Osteocyte (in vitro differentiated cells): ENCODE data around the gene CDK5RAP2. TPM values are rescaled to one million over a fixed set of nuclear protein-coding genes. Genes with fewer than 3 reads are reported as not detected.
"Not testable (repeated sequence)": the region's sequence is repeated elsewhere in the genome, so short reads cannot be mapped to it uniquely, and the experiment has no call there.

Experiments used
- DNase-seq: peaks from one replicate; pipeline ENCODE4 v3.0.0; 2021; ENCODE audit warnings: mixed read lengths; ENCODE audit not compliant: unreplicated experiment; ENCODE audit errors: extremely low spot score
- H3K27ac Mint-ChIP-seq: one replicate; pipeline ENCODE4 v1.8.0; 2021; ENCODE audit warnings: mild to moderate bottlenecking, mixed read lengths; ENCODE audit not compliant: unreplicated experiment
- H3K27me3 Mint-ChIP-seq: one replicate; pipeline ENCODE4 v1.8.0; 2021; ENCODE audit warnings: mixed read lengths; ENCODE audit not compliant: unreplicated experiment
- H3K36me3 Mint-ChIP-seq: one replicate; pipeline ENCODE4 v1.8.0; 2021; ENCODE audit warnings: mixed read lengths; ENCODE audit not compliant: unreplicated experiment
- H3K4me1 Mint-ChIP-seq: one replicate; pipeline ENCODE4 v1.8.0; 2021; ENCODE audit warnings: mixed read lengths; ENCODE audit not compliant: unreplicated experiment
- H3K4me3 Mint-ChIP-seq: one replicate; pipeline ENCODE4 v1.8.0; 2021; ENCODE audit warnings: mild to moderate bottlenecking, moderate library complexity, mixed read lengths; ENCODE audit not compliant: unreplicated experiment
- H3K9me3 Mint-ChIP-seq: one replicate; pipeline ENCODE4 v1.8.0; 2021; ENCODE audit warnings: mixed read lengths; ENCODE audit not compliant: unreplicated experiment
- CTCF ChIP-seq: fragments of 200-600 bp; sonication (generic); IDR thresholded peaks from 2 replicates; pipeline ENCODE4 v1.5.0; 2021; ENCODE audit warnings: antibody characterized with exemption, mild to moderate bottlenecking, moderate library complexity
- total RNA-seq: library from RNA; stranded (reverse); gene quantifications from 2 replicates; pipeline ENCODE4 v1.2.1, GENCODE V29; 2021

CDK5RAP2 gene
- total RNA-seq, 1 donor from 2014 or later, result 48.7 TPM

- TF ChIP-seq CTCF, result no peak
- H3K4me1 Mint-ChIP-seq, result no peaks in the 10 kb centered on the region
- no peak for DNase-seq
- no peaks in the 10 kb centered on the region for H3K27me3 Mint-ChIP-seq
- H3K4me3 Mint-ChIP-seq, result no peak overlapping the region
- H3K36me3 Mint-ChIP-seq, result peaks cover 19% of the 10 kb centered on the region
- H3K27ac Mint-ChIP-seq, result no peak overlapping the region
- H3K9me3 Mint-ChIP-seq, result no peaks in the 10 kb centered on the region
Measured at GRCh38 chr9:120559546-120559945, 20.4 kb downstream of the CDK5RAP2 start.

GRCh38 chr9:120558454-120558853 is 21.5 kb downstream of the CDK5RAP2 start:
- DNase-seq, result no peak
- H3K9me3 Mint-ChIP-seq, result no peaks in the 10 kb centered on the region
- H3K27ac Mint-ChIP-seq, result no peak overlapping the region
- peaks cover 15% of the 10 kb centered on the region for H3K36me3 Mint-ChIP-seq
- no peaks in the 10 kb centered on the region for H3K4me1 Mint-ChIP-seq
- H3K4me3 Mint-ChIP-seq, result no peak overlapping the region
- no peaks in the 10 kb centered on the region for H3K27me3 Mint-ChIP-seq
- no peak for TF ChIP-seq CTCF

- H3K27ac Mint-ChIP-seq, result no peak overlapping the region
- H3K27me3 Mint-ChIP-seq, result no peaks in the 10 kb centered on the region
- no peak for DNase-seq
- no peaks in the 10 kb centered on the region for H3K4me1 Mint-ChIP-seq
- no peak for TF ChIP-seq CTCF
- H3K4me3 Mint-ChIP-seq, result no peak overlapping the region
- peaks cover 12% of the 10 kb centered on the region for H3K36me3 Mint-ChIP-seq
- no peaks in the 10 kb centered on the region for H3K9me3 Mint-ChIP-seq
Measured at GRCh38 chr9:120557205-120557604, 22.8 kb downstream of the CDK5RAP2 start.

- Mint-ChIP-seq H3K27me3 (no peaks in the 10 kb centered on the region), H3K4me1 (no peaks in the 10 kb centered on the region), H3K9me3 (no peaks in the 10 kb centered on the region), H3K36me3 (peaks cover 8% of the 10 kb centered on the region), H3K27ac (no peak overlapping the region), H3K4me3 (no peak overlapping the region)
- DNase-seq, result no peak
- TF ChIP-seq CTCF, result no peak
Measured at GRCh38 chr9:120556775-120557174, 23.2 kb downstream of the CDK5RAP2 start.

GRCh38 chr9:120555839-120556238 is 24.1 kb downstream of the CDK5RAP2 start:
- Mint-ChIP-seq H3K27ac (no peak overlapping the region), H3K36me3 (peaks cover 15% of the 10 kb centered on the region), H3K4me3 (no peak overlapping the region), H3K4me1 (peaks cover 2% of the 10 kb centered on the region), H3K27me3 (no peaks in the 10 kb centered on the region), H3K9me3 (no peaks in the 10 kb centered on the region)
- TF ChIP-seq CTCF, result no peak
- DNase-seq, result no peak

- not testable (repeated sequence) for H3K27ac Mint-ChIP-seq, H3K4me1 Mint-ChIP-seq, DNase-seq, H3K27me3 Mint-ChIP-seq, H3K4me3 Mint-ChIP-seq, H3K9me3 Mint-ChIP-seq
- peaks cover 28% of the 10 kb centered on the region for H3K36me3 Mint-ChIP-seq
Measured at GRCh38 chr9:120552210-120552704, 27.7 kb downstream of the CDK5RAP2 start.
